OCI-LY1 (cell line): ENCODE measurements around the gene CACNB2.

Source experiments
- CTCF ChIP-seq: fragments of 200-600 bp; sonication (generic), shearing (Covaris generic); IDR thresholded peaks from 2 replicates; pipeline ENCODE4 v1.5.1; 2017; ENCODE audit warnings: mild to moderate bottlenecking, antibody characterized with exemption, low read length, moderate library complexity, mixed read lengths
- EZH2 ChIP-seq: fragments of 200-600 bp; sonication (generic), shearing (Covaris generic); IDR thresholded peaks from 2 replicates; pipeline ENCODE4 v1.8.0; 2017; ENCODE audit warnings: borderline replicate concordance, mixed run types, mild to moderate bottlenecking, antibody characterized with exemption, low read length, moderate library complexity, mixed read lengths

GRCh38 chr10:18577823-18578685 is 437.8 kb downstream of the CACNB2 start:
- TF ChIP-seq CTCF: no peak
- no peak for TF ChIP-seq EZH2
